ENCODE measurements around the gene DOHH.

Gene DOHH

GRCh38 chr19:3501780-3502179 is 1.3 kb upstream of the DOHH start:
- no peak for DNase-seq (ENCODE audit: low read depth)

GRCh38 chr19:3499738-3500428 is 591 bp downstream of the DOHH start:
- DNase-seq (ENCODE audit: low read depth): no peak

GRCh38 chr19:3497757-3498520 is 2.5 kb downstream of the DOHH start:
- no peak for DNase-seq (ENCODE audit: low read depth)

- DNase-seq (ENCODE audit: low read depth): no peak
These were observed 3.8 kb downstream of the DOHH start for GRCh38 chr19:3496392-3497273.

- no peak for DNase-seq (ENCODE audit: low read depth)
These were observed 5.9 kb downstream of the DOHH start for GRCh38 chr19:3494559-3494958.

- no peak for DNase-seq (ENCODE audit: low read depth)
These were observed 6.4 kb downstream of the DOHH start for GRCh38 chr19:3494051-3494450.

GRCh38 chr19:3493651-3494050 is 6.8 kb downstream of the DOHH start:
- no peak for DNase-seq (ENCODE audit: low read depth)

GRCh38 chr19:3492919-3493318 is 7.6 kb downstream of the DOHH start:
- DNase-seq (ENCODE audit: low read depth): no peak

GRCh38 chr19:3492131-3492839 is 8.2 kb downstream of the DOHH start:
- DNase-seq (ENCODE audit: low read depth): no peak

- DNase-seq (ENCODE audit: low read depth): no peak
These were observed 8.9 kb downstream of the DOHH start for GRCh38 chr19:3491396-3492119.

GRCh38 chr19:3483226-3483628 is 17.2 kb downstream of the DOHH start, which contains the start of gene SMIM44:
TSS of gene SMIM44 (minus strand) at chr19:3483441. CDS start at chr19:3483403, 38 bp downstream.
- DNase-seq (ENCODE audit: low read depth): no peak

- no peak for DNase-seq (ENCODE audit: low read depth)
These were observed 17.8 kb downstream of the DOHH start for GRCh38 chr19:3482507-3483225.

- no peak for DNase-seq (ENCODE audit: low read depth)
These were observed 19.0 kb downstream of the DOHH start for GRCh38 chr19:3481241-3482090.

- no peak for DNase-seq (ENCODE audit: low read depth)
These were observed 19.9 kb downstream of the DOHH start, which contains the start of gene SMIM24 for GRCh38 chr19:3480383-3481091. TSS of gene SMIM24 (minus strand) at chr19:3480525. CDS start at chr19:3480463, 62 bp downstream.

- no peak for DNase-seq (ENCODE audit: low read depth)
These were observed 20.6 kb downstream of the DOHH start for GRCh38 chr19:3479834-3480215.

- DNase-seq (ENCODE audit: low read depth): no peak
These were observed 21.2 kb downstream of the DOHH start for GRCh38 chr19:3479177-3479833.

- DNase-seq (ENCODE audit: low read depth): no peak
These were observed 21.9 kb downstream of the DOHH start for GRCh38 chr19:3478409-3479176.

Measured in HS-5 (cell line).